Smooth muscle cell (in vitro differentiated cells): ENCODE results near the gene STEAP3. TPM values are rescaled to one million over a fixed set of nuclear protein-coding genes. Genes with fewer than 3 reads are reported as not detected.

Experiments used
- polyA plus RNA-seq: library from polyadenylated mRNA; unstranded; fragments of >200 nt; fragmentation: Nextera tagmentation; extraction: Ambion mirVana; gene quantifications from 2 replicates; pipeline ENCODE4 v1.2.1, GENCODE V29; 2016
- total RNA-seq: library from RNA; depleted of rRNA; stranded (reverse); fragments of >200 nt; gene quantifications from 2 replicates; pipeline ENCODE4 v1.2.3, GENCODE V29; 2014

Gene STEAP3
- total and polyA plus RNA-seq, 2 experiments from 2014 or later, result 0.87 to 2.9 TPM

Other genes starting within 250 kb of the STEAP3 start
- gene C1QL2, start 65.1 kb upstream of the STEAP3 start, total RNA-seq, result not detected in 2 replicates
- gene C1QL2, start 65.1 kb upstream of the STEAP3 start, polyA plus RNA-seq, result not detected in 2 replicates
- 13.5 and 16.0 TPM in 2 replicates for gene C2orf76, start 143.0 kb downstream of the STEAP3 start, total RNA-seq
- 24.7 and 30.2 TPM in 2 replicates for gene C2orf76, start 143.0 kb downstream of the STEAP3 start, polyA plus RNA-seq
- 126 and 154 TPM in 2 replicates for gene DBI, start 143.1 kb downstream of the STEAP3 start, total RNA-seq
- gene DBI, start 143.1 kb downstream of the STEAP3 start, polyA plus RNA-seq, result 316 and 408 TPM in 2 replicates
- gene TMEM37, start 208.0 kb downstream of the STEAP3 start, total RNA-seq, result 1.1 and 2.4 TPM in 2 replicates
- gene TMEM37, start 208.0 kb downstream of the STEAP3 start, polyA plus RNA-seq, result 0.90 TPM in 1 of 2 replicates, not detected in the other